Hepatocyte (in vitro differentiated cells): ENCODE results near the gene TSPYL1.

Source experiments
- CTCF ChIP-seq: fragments of 200-600 bp; sonication (generic); IDR thresholded peaks from 2 replicates; pipeline ENCODE4 v1.5.1; 2016; ENCODE audit warnings: antibody characterized with exemption, mild to moderate bottlenecking; ENCODE audit not compliant: poor library complexity
- EZH2 ChIP-seq: fragments of 200-600 bp; sonication (generic); IDR thresholded peaks from 2 replicates; pipeline ENCODE4 v1.6.1; 2016; ENCODE audit warnings: antibody characterized with exemption, mild to moderate bottlenecking, borderline replicate concordance

GRCh38 chr6:116300566-116300965, 20.8 kb upstream of the TSPYL1 start:
- no peak for TF ChIP-seq CTCF
- no peak for TF ChIP-seq EZH2
